RKO (cell line): ENCODE measurements around the gene VCAM1.
"Not testable (repeated sequence)": the region's sequence is repeated elsewhere in the genome, so short reads cannot be mapped to it uniquely, and the experiment has no call there.

Source experiments
- DNase-seq: peaks from one replicate; pipeline ENCODE4 v3.0.0-alpha.2; 2016; ENCODE audit warnings: low spot score

VCAM1 gene

GRCh38 chr1:100778748-100779147, 59.2 kb downstream of the VCAM1 start:
- DNase-seq, result no peak

GRCh38 chr1:100780814-100781213, 61.3 kb downstream of the VCAM1 start:
- DNase-seq, result no peak

DNA sequence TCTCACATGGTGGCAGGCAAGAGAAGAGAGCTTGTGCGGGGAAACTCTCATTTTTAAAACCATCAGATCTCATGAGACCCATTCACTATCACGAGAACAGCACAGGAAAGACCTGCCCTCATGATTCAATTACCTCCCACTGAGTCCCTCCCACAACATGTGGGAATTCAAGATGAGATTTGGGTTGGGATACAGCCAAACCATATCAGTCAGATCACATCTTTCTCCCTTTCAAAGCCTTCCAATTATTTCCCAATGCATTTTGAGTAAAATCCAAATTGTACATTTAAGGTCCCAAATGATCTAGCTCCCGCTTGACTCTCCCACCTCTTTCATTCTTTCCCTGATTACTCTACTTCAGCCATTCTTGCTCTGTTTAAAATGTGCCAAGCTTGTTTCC, 62.2 kb downstream of the VCAM1 start:
- not testable (repeated sequence) for DNase-seq

DNA sequence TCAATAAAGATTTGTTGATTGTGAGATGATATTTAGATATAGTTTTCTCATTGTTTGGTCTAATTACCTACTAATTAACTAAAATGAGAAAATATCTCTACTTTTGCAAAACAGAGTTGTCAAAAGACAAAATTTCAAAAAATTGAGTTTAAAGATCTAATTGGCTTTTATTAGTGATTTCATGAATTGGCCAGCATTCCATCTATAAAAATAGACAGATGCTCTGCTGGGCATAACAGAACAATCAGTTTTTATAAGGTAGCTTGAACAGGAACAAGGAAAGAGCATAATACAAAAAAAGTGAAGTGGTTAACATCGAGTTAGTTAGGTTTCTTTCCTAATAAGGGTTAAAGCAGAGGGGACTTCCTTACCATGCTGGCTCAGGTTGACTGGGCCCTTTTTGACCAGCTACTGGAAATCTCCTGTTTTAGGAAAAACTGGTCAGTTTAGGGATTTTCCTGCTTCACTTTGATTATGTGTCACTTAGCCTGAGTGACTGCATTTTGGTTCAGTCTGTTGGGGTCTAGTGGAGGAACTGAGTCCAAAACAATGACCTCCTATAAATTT, 63.0 kb downstream of the VCAM1 start:
- DNase-seq, result no peak

- no peak for DNase-seq
These were observed 66.0 kb downstream of the VCAM1 start for GRCh38 chr1:100785470-100786052.

GRCh38 chr1:100786870-100787269, 67.3 kb downstream of the VCAM1 start:
- no peak for DNase-seq
